HAP-1 (cell line): Measurements from ENCODE around the gene RGS17.
A peak's percentile ranks its signal among the peaks of the same experiment; 100 is the strongest.

Experiments used
- DNase-seq, 2 experiments: peaks; one replicate each; pipeline ENCODE4 v3.0.0-alpha.2; 2016 to 2020; ENCODE audit warnings: low spot score in 2 of 2
- H3K27me3 ChIP-seq: fragments of 250-450 bp; sonication (Bioruptor Pico); 2 replicates; pipeline ENCODE4 v1.5.1; 2020; ENCODE audit warnings: low read depth, mild to moderate bottlenecking, moderate library complexity
- H3K36me3 ChIP-seq: fragments of 250-450 bp; sonication (Bioruptor Pico); replicated peaks from 2 replicates; pipeline ENCODE4 v1.5.1; 2020; ENCODE audit warnings: mild to moderate bottlenecking
- H3K4me1 ChIP-seq: fragments of 250-450 bp; sonication (Bioruptor Pico); 2 replicates; pipeline ENCODE4 v1.5.1; 2020; ENCODE audit warnings: mild to moderate bottlenecking
- H3K4me3 ChIP-seq: fragments of 250-450 bp; sonication (Bioruptor Pico); 2 replicates; pipeline ENCODE4 v1.5.1; 2020; ENCODE audit warnings: mild to moderate bottlenecking, moderate library complexity
- H3K9me3 ChIP-seq: fragments of 250-450 bp; sonication (Bioruptor Pico); 2 replicates; pipeline ENCODE4 v1.5.1; 2020; ENCODE audit warnings: mild to moderate bottlenecking, moderate library complexity
- in situ Hi-C: fragments of 300-500 bp; cut with MboI; formaldehyde crosslinking; loops from 3 replicates; pipeline ENCODE4 v1.14.3; 2020; ENCODE audit warnings: low sequenced_read_pairs, inconsistent platforms, mixed read lengths

RGS17 gene

GRCh38 chr6:153108315-153108714 is 22.8 kb downstream of the RGS17 start:
- in situ Hi-C loops, result no loop called here
- Histone ChIP-seq H3K9me3 (no peaks in the 10 kb centered on the region; the same call in 1 of the 2 replicates), H3K27me3 (no peaks in the 10 kb centered on the region), H3K4me1 (peaks cover 6% of the 10 kb centered on the region), H3K4me3 (no peak overlapping the region), H3K36me3 (no peaks in the 10 kb centered on the region)
- peak in 1 of 2 experiments; percentile 25 for DNase-seq

GRCh38 chr6:153106021-153106420 is 25.1 kb downstream of the RGS17 start:
- Histone ChIP-seq H3K4me3 (no peak overlapping the region), H3K36me3 (no peaks in the 10 kb centered on the region), H3K27me3 (no peaks in the 10 kb centered on the region), H3K9me3 (no peaks in the 10 kb centered on the region), H3K4me1 (peaks cover 18% of the 10 kb centered on the region)
- in situ Hi-C loops, result no loop called here
- no peak for DNase-seq

- H3K9me3 ChIP-seq, result no peaks in the 10 kb centered on the region
- H3K27me3 ChIP-seq, result no peaks in the 10 kb centered on the region
- DNase-seq, result no peak
- H3K4me3 ChIP-seq, result no peak overlapping the region
- no peaks in the 10 kb centered on the region for H3K36me3 ChIP-seq
- in situ Hi-C loops, result no loop called here
- peaks cover 18% of the 10 kb centered on the region for H3K4me1 ChIP-seq
Observed at GRCh38 chr6:153104220-153104619, 26.9 kb downstream of the RGS17 start.

GRCh38 chr6:153103319-153103655 is 27.8 kb downstream of the RGS17 start:
- peak in 1 of 2 experiments; percentile 11 for DNase-seq

GRCh38 chr6:153102605-153103318 is 28.3 kb downstream of the RGS17 start:
- H3K4me3 ChIP-seq, result no peak overlapping the region
- in situ Hi-C loops, result no loop called here
- DNase-seq, result peak; percentile 28 to 67
- H3K9me3 ChIP-seq, result no peaks in the 10 kb centered on the region
- H3K4me1 ChIP-seq, result peaks cover 18% of the 10 kb centered on the region
- H3K36me3 ChIP-seq, result no peaks in the 10 kb centered on the region
- H3K27me3 ChIP-seq, result no peaks in the 10 kb centered on the region

More at GRCh38 chr6:153103319-153103655, 27.8 kb downstream of the RGS17 start:
- in situ Hi-C loops, result no loop called here
- no peaks in the 10 kb centered on the region for H3K9me3 ChIP-seq
- H3K27me3 ChIP-seq, result no peaks in the 10 kb centered on the region
- no peaks in the 10 kb centered on the region for H3K36me3 ChIP-seq
- no peak overlapping the region for H3K4me3 ChIP-seq
- H3K4me1 ChIP-seq, result peaks cover 18% of the 10 kb centered on the region

GRCh38 chr6:153101461-153101860 is 29.6 kb downstream of the RGS17 start:
- DNase-seq, result no peak
- in situ Hi-C loops, result no loop called here
- Histone ChIP-seq H3K27me3 (no peaks in the 10 kb centered on the region), H3K9me3 (no peaks in the 10 kb centered on the region), H3K4me3 (no peak overlapping the region), H3K36me3 (no peaks in the 10 kb centered on the region), H3K4me1 (peaks cover 18% of the 10 kb centered on the region)

GRCh38 chr6:153099636-153100035 is 31.4 kb downstream of the RGS17 start:
- Histone ChIP-seq H3K9me3 (no peaks in the 10 kb centered on the region), H3K4me3 (no peak overlapping the region), H3K36me3 (no peaks in the 10 kb centered on the region), H3K27me3 (no peaks in the 10 kb centered on the region), H3K4me1 (peaks cover 18% of the 10 kb centered on the region)
- in situ Hi-C loops, result no loop called here
- no peak for DNase-seq

GRCh38 chr6:153096792-153097191 is 34.3 kb downstream of the RGS17 start:
- Histone ChIP-seq H3K9me3 (no peaks in the 10 kb centered on the region), H3K4me3 (no peak overlapping the region), H3K4me1 (no peaks in the 10 kb centered on the region), H3K27me3 (no peaks in the 10 kb centered on the region), H3K36me3 (no peaks in the 10 kb centered on the region)
- in situ Hi-C loops, result no loop called here
- no peak for DNase-seq

- Histone ChIP-seq H3K4me1 (no peaks in the 10 kb centered on the region), H3K27me3 (no peaks in the 10 kb centered on the region), H3K36me3 (no peaks in the 10 kb centered on the region), H3K4me3 (no peak overlapping the region), H3K9me3 (no peaks in the 10 kb centered on the region)
- DNase-seq, result no peak
- in situ Hi-C loops, result no loop called here
Observed at GRCh38 chr6:153096031-153096430, 35.1 kb downstream of the RGS17 start.

GRCh38 chr6:153092082-153093013 is 38.7 kb downstream of the RGS17 start:
- H3K27me3 ChIP-seq, result no peaks in the 10 kb centered on the region
- no peaks in the 10 kb centered on the region for H3K4me1 ChIP-seq
- in situ Hi-C loops, result no loop called here
- no peaks in the 10 kb centered on the region for H3K36me3 ChIP-seq
- DNase-seq, result no peak
- no peaks in the 10 kb centered on the region for H3K9me3 ChIP-seq
- no peak overlapping the region for H3K4me3 ChIP-seq

GRCh38 chr6:153090241-153090930 is 40.7 kb downstream of the RGS17 start:
- no peak for DNase-seq
- H3K36me3 ChIP-seq, result no peaks in the 10 kb centered on the region
- no peaks in the 10 kb centered on the region for H3K4me1 ChIP-seq
- H3K9me3 ChIP-seq, result no peaks in the 10 kb centered on the region
- in situ Hi-C loops, result no loop called here
- H3K4me3 ChIP-seq, result no peak overlapping the region
- H3K27me3 ChIP-seq, result no peaks in the 10 kb centered on the region

- H3K4me1 ChIP-seq, result no peaks in the 10 kb centered on the region
- in situ Hi-C loops, result no loop called here
Observed at GRCh38 chr6:153088796-153089195, 42.3 kb downstream of the RGS17 start.

GRCh38 chr6:153087436-153087835 is 43.6 kb downstream of the RGS17 start:
- in situ Hi-C loops, result no loop called here
- H3K4me1 ChIP-seq, result 0 out of 2 replicates have a peak, but pooled peaks cover 4% of the 10 kb centered on the region
- H3K4me3 ChIP-seq, result no peak overlapping the region
- no peaks in the 10 kb centered on the region for H3K9me3 ChIP-seq
- no peaks in the 10 kb centered on the region for H3K27me3 ChIP-seq
- DNase-seq, result no peak
- no peaks in the 10 kb centered on the region for H3K36me3 ChIP-seq

More at GRCh38 chr6:153088796-153089195, 42.3 kb downstream of the RGS17 start:
- H3K27me3 ChIP-seq, result no peaks in the 10 kb centered on the region
- no peak for DNase-seq
- no peaks in the 10 kb centered on the region for H3K9me3 ChIP-seq
- H3K36me3 ChIP-seq, result no peaks in the 10 kb centered on the region
- H3K4me3 ChIP-seq, result no peak overlapping the region
